Measurements from ENCODE around the gene TK1.

GRCh38 chr17:78214016-78214705, 27.3 kb upstream of the TK1 start, which contains the start of gene BIRC5:
- no peak for TF ChIP-seq CTCF (IDR thresholded peaks at IDR 0.05)
- TF ChIP-seq POLR2A (IDR thresholded peaks at IDR 0.05), result no peak
